Esophagus mucosa (tissue), 1 donor: ENCODE results near the gene SNRNP48. TPM values are rescaled to one million over a fixed set of nuclear protein-coding genes. Genes with fewer than 3 reads are reported as not detected.
A peak's percentile ranks its signal among the peaks of the same experiment; 100 is the strongest.

Experiments
- ATAC-seq: fragments of 200-7000 bp; cut with Tn5 transposase; one replicate; pipeline ENCODE4 v1.9.1; 2020
- total RNA-seq: library from RNA; stranded (reverse); gene quantifications from one replicate; pipeline ENCODE4 v1.2.4, GENCODE V29; 2023
- donor health status: DM: yes; HTN: yes; CAD: no.

Gene SNRNP48
- total RNA-seq, 1 donor from 2014 or later: 6.4 TPM

DNA sequence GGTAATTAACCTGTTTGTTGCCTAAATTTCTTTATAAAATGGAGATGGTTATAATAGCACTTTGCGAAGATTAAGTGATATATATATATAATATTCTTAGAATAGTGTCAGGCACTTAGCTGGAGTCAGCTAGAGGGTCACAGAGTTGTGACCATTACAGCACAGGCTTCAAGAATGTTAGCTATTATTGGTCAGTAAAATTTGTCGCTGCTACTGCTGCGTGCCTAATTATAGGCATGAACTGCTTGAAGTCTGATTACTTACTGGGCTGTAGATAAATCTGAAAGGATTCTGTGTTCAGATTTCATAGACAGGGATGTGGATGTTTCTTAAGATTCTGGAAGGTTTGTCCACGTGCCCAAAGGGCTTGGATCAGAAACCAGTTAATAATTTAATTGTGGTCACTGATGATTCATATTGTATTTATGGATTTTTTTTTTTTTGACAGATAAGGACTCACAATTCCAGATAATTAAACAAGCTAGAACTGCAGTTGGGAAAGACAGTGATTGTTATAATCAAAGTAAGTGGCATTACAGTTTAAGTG lies 4.7 kb downstream of the SNRNP48 start:
- no peak for ATAC-seq

DNA sequence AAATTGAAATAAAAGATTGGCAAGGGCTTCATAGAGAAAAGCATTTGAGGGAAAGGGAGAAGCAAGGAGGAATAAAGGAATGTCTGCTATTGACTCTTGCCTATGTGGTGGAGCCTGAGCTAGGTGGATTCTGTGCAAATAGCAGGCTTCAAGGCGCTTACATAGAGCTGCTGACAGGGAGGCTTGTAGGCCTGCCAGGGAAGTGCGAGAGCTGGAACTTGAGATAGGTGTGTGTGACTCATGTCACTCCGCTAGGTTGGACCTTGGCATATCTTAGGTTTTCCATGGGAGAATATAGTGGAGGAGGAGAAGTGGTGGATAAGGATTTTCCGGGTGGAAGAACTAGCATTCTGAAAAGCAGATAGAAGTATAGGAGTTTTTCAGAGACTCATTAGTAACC lies 14.0 kb downstream of the SNRNP48 start:
- no peak for ATAC-seq

DNA sequence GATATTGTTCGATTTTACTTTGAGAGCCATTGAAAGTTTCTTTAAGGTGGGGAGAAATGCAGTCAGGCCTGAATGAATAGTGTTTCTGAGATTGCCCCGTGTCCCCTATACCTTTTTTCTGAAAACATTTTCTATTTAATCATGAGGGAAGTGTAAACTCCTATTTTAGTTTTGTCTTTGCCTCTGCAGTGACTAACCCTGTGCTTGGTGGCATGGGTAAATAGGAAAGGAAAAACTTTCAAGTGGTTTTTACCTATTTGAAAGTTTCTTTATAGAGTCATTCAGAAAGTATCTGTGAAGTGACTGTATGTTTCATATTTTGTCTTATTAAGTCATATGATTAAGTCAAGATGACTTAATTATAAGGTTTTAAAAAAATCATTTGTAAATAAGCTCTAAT lies 14.5 kb downstream of the SNRNP48 start:
- no peak for ATAC-seq

DNA sequence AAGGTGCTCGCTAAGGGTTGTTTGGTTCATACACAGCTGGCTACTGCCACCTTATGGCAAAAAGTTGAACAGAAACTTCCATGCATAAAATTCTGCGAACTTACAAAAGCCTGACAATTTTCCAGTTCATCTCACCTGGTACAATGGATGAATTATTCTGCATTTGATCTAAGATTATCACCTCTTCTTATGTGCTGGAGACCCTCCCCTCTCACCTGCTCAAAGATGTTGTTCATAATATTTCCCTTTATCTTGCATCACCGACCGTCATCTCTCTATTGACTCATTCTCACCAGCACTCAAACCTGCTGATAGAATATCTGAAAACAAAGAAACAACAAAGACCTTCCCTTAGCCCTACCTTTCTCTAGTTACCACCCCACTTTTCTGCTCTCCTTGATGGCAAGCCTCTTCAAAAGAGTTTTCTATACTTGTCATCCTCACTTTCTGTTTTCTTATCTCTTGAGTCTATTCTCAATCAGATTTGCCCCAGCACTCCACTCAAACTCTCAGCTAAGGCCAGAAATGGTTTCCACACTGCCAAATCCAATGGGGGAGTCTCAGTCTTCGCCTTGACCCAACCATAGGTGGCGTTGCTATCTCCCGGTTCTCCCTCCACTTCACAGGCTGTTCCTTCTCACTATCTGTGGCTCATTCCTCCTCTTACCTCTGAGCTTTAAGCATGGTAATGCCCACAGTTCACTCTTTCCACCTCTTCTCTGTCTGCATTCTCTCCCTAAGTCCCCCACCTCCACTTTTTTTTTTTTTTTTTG lies 25.8 kb downstream of the SNRNP48 start:
- ATAC-seq: peak; percentile 55

DNA sequence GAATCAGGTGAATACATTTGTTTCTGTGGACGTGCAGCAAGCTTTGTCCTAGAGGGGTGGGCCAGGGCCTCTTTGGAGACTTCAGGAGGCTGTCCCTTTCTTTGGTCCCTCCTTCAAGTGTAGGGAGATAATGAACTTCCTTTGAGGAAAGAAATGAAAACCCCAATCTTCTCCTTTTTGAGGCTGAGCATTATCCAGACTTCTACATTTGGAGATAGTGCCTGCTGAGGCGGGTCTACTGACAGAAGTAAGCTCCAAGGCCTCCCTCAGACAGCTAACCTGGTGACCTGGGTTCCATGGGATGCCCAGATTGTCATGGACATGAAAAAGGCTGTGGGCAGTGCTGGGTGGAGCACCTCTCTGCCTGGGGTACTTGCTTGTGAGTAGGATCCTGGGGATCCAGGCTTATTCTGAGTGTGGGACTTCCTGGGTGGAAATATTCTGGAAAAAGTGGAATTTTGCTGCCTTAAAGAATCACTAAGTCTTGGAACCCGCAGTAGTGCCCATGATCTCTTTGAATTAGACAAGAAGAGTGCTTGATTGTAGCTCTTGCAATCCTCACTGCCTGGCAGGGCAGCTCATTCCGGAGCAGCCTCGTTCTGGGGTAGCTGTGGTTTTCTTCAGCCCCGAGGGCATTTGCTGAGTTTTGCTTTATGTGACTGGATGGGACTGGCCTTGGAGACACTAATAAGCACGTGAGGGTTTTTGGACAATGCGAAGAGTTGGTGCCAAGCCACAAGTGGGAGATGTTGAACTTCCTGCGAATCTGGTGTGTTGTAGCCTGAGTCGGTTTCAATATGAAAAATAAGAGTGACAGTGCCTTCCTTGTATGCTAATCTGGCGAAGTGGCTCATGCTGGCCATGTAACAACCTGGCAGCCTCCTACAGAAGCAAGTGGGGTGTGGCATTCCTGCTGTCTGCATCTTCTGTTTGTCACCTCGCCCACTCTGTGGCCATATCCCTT lies 28.1 kb downstream of the SNRNP48 start:
- peak; percentile 74 for ATAC-seq

DNA sequence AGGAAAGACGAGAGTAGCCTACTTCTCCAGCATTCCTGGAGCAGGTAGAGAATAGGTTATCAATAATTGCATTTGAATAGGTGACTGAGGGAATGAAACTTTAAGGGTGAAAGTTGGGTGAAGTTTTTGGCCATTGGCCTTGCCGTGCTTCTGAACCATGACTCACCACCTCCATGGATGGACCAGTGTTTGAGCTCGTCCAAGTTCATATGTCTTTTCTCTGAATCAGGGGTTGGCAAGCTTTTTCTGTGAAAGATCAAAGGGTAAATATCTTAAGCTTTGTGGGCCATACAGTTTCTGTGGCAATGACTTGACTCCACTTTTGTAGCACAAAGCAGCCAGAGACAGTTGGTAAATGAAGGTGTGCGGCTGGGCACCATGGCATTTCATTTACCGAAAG lies 31.8 kb downstream of the SNRNP48 start:
- ATAC-seq: no peak

DNA sequence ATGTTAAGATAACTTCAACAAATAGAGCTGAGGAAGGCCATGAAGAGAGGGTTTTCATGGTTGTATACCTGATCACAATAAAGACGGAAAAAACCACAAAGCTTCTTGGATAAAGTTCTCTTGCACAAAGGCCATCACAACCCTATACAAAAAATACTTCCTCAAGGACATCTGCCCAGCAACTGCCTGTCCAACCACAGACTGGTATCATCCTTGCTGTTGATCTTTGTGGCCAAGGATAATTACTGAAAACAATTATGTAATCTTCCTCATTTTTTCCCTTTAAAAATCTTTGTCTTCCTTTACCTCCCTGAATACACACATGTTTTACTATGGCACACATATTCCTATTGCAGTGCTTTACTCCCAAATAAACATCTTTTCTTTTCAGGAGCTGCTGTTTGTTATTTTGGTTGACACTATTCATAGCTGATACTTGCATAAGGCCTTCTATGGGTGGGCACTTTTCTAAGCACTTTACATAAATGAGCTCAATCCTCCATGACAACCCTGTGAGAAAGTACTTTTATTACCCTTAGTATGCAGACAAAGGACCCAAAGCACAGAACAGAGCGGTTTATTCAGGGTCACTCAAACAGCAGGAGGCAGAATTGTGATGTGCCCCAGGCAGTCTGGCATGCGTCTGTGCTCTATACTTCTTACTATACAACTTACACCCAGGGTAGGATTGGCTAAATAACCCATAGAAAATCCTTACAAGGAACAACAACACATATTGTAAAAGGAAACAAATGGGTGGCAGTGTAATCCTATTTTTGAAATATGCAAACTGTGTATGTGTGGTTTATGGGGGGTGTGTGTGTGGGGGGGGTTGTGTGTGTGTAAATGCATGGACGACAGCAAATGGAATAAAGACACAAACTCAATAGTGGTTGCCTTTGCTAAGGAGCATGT lies 35.1 kb downstream of the SNRNP48 start:
- no peak for ATAC-seq

DNA sequence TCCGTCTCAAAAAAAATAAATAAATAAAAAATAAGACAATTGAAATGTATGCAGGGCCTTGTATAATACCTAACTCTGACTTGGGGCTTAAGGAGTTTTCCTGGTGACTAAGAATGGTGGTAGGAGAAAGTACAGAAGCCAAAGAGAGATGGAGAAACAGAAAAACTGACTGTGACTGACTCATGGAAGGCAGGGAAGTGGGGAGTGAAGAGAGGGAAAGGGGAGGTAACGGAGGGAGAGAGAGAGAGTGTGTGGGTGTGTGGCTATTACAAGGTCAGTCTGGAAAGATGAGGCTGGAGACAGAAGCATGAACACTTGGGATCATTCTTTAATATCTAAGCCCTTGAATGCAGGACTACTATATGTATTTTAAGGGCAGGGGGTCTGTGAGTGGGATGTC lies 38.5 kb downstream of the SNRNP48 start:
- no peak for ATAC-seq

DNA sequence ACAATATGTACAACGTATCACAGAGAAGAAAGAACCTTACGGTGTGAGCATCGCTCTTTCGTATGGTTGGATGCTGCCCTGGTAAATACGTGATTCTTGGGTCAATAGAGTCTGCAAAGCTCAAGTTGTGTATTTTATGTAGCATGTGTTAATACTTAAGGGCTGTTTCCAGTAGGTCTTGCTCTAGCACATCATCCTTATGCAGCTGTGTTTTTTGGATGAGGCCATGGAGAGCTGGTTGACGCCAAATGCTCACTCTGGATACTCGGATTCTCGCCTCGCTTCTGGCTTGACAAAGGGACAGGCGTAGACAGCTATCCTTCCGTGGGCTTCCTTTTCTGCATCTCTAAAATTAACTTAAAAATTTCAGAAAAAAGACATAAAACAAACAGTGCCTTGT lies 38.9 kb downstream of the SNRNP48 start:
- no peak for ATAC-seq

DNA sequence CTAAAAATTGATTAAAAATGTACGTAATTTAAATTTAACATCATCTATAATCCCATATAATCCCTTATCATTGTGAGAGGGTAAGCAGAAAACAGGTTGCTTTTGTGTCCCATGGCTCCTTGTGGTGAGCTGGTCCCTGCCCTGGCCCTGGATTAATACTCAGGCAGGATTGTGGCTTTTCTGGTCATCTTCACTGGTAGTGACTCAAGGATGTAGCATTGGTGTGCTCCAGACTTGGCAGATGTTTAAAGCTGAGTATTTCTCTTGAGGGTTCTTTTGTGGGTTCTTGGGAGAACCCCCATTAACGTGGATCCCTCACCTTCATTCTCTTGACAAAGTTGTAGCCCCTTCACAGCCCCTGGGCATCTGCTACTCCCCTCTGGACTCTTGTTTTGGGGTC lies 39.3 kb downstream of the SNRNP48 start:
- ATAC-seq: no peak

DNA sequence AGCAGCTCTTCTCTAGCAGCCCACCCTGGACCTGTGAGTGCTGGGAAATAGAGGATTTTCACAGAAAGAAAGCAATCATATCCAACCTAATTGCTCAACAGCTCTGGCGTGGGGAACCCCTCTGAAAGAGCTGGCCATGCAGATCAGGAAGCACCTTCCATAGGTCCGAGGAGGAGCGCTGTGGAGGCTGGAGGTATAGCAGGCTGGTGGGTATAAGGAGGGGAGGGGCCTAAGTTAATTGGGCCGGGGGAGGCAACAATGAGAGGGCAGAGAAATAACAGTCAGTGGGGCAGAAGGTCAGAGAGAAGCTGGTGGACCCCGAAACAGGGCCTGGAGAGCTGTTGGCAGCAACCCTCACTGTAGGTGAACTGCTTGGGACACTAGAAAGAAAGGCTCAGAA lies 40.8 kb downstream of the SNRNP48 start:
- no peak for ATAC-seq

DNA sequence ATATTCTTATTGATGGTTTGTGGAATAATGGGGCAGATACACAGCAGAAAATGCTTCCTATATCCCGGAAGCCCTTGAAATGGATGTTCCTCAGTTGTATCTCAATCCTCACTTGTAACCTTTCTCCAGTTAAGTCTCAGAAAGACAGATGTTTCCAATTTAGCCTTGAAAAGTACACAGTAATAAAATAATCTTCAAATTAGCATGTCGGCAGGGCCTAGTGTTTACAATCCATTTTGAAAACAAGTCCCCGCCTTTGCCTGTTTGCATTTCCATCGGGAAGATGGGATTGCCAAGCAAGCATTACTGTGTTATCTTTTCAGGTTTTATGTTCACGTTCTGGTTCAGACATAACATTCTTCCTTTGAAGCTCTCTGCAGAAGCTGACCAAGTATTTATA lies 41.5 kb downstream of the SNRNP48 start:
- no peak for ATAC-seq

DNA sequence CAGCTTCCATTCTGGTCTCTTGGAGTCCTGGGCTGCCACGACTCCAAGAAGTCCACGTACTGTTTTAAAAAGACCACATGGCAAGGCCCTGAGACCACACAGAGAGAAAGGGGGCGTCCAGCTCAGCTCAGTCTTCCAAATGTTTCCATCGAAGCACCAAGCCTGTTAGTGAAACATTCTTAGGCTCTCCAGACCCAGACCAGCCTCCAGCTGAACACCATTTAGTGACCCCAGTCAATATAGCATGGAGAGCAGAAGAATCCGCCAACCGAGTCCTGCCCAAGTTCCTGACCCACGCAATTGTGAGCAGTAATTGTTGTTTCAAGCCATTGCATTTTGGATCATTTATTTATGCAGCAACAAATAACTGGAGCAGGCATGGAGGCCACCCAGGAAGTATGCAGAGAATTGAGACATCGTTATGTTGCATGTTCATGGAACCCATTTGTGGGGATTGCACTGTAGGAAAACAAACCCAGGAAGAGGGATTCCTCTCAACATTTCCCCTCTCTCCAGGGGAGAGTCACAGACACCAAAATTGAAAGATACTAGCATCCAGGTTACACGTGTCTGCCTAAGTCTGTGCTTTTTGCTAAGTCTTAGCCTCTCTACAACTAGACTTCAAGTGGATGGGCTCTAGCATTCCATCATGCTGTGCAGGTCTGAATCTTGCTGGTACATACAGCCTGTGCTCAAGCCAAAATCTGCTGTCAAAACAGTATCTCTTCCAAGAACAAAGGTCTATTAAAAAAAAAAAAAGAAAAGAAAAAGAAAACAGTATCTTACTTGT lies 42.7 kb downstream of the SNRNP48 start:
- ATAC-seq: no peak

DNA sequence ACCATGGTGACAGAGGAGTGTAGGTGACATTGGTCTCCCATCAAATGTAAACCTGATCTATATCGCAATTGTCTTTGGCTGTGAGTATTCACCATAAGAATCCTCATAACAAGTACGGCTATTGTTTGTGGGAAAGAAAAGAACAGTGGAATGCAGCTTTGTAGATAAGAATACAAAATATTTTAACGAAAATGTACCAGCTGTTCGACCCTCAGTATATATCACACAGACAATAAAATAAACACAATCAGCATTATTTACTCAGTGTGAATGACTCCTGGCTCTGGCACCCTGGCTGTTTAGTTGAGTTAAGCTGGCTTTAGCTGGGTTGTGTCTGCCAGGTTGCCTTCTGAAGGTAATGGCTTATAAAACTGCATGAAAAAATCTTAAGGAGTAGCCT lies 43.4 kb downstream of the SNRNP48 start:
- ATAC-seq: no peak

DNA sequence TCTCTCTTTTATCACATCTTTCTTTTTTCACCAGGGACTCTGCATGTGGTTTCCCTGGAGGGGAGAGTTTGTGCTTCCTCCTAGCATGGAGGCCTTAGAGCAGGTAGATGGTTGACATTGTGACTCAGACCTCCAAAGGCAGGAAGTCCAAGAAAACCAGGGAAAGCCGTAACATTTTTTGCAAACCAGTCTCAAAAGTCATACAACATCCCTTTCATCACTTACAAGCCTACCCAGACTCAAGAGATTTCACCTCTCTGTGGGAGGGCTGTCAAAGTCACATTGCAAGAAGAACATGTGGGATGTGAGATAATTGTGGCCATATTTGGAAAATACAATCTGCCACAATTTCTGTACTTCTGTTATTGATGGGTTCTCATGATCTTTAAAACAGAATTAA lies 46.2 kb downstream of the SNRNP48 start:
- no peak for ATAC-seq

DNA sequence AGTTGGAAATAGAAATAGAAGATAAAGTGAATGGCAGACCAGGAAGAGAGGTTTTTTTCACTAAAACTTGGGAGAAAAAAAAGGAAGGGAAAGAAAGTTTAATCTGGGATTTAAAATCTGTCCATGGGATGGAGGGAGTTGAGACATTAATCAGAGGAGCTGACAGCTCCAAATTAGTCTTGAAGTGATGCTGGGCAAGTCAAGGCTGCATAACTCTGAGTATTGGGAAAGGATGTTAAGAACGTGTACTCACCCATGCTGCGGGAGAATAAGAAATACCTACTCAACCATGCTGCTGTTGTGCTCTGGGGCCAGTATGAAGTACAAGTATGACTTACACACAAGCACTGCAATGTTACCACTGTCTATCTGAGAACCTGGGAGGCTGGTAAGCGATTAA lies 47.5 kb downstream of the SNRNP48 start:
- ATAC-seq: no peak

DNA sequence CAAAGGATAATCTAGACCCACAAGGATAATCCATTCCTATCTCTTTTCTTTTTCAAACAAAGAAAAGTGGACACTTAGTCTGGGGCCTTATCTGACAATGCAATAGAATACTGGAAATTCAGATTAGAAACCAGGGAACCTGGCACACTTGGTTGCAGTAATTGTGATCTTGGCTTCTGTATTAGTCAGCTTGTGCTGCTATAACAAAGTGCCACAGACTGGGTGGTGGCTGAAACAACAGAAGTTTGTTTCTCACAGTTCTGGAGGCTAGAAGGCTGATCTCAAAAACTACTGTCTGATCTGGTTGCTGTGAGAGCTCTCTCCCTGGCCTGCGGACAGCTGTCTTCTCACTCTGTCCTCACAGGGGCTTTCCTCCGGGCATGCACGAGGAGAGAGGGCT lies 49.4 kb downstream of the SNRNP48 start:
- no peak for ATAC-seq

DNA sequence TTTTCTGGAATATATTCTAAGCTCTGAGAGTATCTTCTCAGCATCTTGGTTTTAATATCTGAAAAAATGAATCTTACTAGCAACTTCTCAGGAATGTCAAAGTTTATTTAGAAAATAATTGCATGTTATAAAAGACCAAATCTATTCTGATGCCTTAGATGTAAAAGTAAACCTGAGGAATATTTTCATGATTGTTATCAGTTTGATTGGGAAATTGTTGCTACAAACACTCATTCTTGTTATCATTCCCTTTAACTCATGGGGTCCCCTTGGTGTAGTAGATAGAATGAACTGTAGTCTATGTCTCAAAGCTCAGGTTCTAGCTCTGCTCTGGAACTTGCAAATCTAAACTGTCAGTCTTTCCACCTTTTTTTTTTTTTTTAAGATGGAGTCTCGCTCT lies 50.0 kb downstream of the SNRNP48 start:
- no peak for ATAC-seq

DNA sequence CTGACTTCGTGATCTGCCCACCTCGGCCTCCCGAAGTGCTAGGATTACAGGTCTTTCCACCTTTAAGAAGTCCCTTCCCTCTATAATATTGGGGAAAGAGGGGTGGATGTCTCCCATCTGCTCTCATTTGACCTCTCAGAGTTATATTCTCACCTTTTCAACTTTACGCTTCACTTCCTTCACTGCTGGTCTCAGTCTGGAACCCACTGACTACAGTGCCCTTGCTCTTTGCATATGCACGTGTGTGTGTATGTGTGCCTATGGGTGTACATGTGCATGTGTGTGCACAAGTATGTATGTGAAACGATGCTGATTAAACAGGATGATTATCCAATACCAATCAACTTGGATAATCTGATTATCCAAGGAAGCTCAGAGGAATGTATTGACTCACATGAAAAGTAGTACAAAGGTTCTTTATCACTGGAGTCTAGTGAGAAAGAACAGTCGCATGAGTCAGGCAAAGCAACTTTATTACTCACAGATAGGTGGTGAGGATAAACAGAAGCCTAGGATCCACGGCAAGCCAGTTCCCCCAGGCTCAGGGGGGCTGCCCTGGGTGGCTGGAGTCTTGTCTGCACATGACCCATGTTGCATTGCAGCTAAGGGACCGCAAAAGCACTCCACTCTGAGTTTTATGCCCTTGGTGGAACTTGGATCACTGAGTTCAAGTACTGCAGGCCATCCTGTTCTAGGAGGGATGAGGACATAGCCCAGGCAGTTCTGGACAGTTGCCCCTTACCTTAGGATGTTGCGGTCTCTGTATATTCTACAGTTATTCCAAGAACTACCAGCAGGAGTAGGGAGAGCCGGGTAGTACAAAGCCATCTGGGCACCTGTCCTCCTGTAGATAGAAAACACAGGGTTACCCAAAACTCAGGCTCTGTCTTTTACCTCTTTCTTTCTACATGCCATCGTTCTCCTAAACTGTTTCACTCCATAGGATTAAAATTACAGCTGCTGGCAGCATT lies 50.9 kb downstream of the SNRNP48 start:
- ATAC-seq: peak; percentile 47

DNA sequence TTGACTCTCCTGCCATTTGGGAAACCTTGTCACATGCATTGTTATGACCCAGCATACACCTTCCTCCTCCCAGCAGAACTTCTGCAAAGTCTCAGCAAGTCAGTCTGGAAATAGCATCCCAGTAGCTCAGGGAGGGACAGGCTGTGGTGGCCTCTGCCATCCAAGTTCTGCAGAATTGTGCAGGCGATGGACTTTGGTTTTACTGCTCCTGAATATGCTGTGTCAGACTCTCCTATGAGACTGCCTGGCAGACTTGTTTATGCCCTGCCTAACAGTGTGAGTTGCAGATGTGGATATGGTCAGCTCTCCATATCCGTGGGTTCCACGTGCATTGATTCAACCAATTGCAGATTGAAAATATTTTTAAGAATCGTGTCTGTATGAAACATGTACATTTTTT lies 52.8 kb downstream of the SNRNP48 start:
- ATAC-seq: no peak
